ENCODE measurements around the gene MYL11. TPM values are rescaled to one million over a fixed set of nuclear protein-coding genes. Genes with fewer than 3 reads are reported as not detected.
"Not testable (repeated sequence)": the region's sequence is repeated elsewhere in the genome, so short reads cannot be mapped to it uniquely, and the experiment has no call there.

Gene MYL11, protein sequence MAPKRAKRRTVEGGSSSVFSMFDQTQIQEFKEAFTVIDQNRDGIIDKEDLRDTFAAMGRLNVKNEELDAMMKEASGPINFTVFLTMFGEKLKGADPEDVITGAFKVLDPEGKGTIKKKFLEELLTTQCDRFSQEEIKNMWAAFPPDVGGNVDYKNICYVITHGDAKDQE
- 1 to 10 TPM in 1 of 3 donors, under 1 TPM in 1, not detected in 1; 0.98 to 1.3 TPM for polyA plus RNA-seq

DNA sequence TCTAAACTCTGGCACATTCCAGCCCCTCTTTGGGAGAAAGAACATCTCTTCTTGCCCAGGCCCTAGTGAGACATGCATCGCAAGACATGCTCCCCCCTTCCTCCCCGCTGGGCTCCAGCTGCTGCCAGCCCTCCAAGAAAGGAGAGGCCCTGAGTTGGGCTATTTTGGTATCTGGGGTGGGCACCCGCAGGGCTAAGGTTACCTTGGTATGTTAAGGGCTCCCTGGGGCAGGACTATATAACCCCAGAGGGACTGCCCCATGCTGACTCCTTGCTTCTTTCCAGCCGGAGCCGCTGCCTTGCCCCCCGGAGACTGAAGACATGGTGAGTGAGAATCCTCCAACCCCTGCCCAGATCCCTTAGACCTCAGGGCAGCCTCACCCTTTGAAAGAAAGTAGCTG is at the start of gene MYL11:
Gene MYL11, plus strand, starts transcription at position 265 of the 400 bp plus-strand sequence. Its CDS starts 56 bp downstream, at position 321.
- WGBS, 3 donors = 91 to 93% (median 91%) methylated on average over 6 of the region's 6 CpGs
- no peak within 1 kb of the TSS for H3K27ac ChIP-seq (ENCODE audit: low read depth, low read length)

DNA sequence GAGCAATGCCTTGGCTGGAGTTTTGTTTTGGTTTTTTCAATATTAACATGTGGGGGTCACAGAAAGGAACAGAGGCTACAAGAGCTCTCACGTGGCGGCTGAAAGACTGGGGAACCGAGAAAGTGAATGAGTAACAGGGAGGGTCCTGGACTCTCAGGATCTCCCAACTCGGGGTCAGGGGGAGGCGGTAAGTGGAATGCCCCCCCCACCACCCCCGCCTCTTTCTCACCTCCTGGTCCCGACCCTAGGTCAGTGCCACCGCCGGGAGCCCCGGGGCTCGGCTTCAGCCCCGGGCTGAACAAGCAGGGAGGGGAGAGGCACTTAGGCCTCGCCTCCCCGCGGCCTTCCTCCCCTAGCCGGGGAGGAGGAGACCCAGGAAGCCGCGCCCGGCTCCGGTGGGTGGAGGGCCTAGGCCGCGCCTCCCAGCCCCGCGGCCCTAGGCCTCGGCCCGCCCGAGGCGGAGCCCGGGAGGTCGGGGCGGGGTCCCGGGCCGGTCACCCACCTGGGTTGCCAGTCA is 40.1 kb upstream of the MYL11 start:
- 0% methylated on average over 9 to 22 of the region's 33 CpGs for WGBS, 3 donors
- not testable (repeated sequence) for H3K27ac ChIP-seq (ENCODE audit: low read depth, low read length)

DNA sequence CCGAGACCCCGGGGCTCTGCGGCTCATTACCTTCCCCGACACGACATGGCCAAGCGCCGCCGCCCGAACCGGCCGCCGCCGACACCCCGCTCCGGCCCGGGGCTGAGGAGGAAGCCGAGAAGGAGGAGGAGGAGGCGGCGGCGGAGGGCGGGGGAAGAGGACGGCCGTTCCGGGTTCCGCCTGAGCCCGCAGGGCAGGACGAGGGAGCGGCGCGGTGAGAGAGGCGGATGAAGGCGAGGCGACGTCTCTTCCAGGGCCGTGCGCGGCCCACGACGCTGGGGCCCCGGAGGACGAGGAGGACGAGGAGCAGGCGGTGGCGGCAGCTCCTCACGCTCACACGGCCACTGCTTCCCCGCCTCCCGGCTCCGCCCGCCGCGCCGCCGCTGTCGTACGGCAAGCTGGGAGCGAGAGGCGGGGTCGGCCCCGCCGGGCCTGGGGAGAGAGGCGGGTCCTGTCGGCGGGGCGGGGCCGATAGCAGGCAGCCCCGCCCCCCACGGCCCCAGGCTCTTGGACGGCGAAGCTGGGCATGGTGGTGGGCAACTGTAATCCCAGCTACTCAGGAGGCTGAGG is 39.5 kb upstream of the MYL11 start:
- 0% methylated on average over 36 to 68 of the region's 70 CpGs for WGBS, 3 donors
- H3K27ac ChIP-seq (ENCODE audit: low read depth, low read length) = peak overlapping the region; percentile 81

GRCh38 chr16:30335598-30336474 is 38.8 kb upstream of the MYL11 start:
- WGBS, 3 donors = 43 to 49% (median 47%) methylated on average over 17 of the region's 17 CpGs
- H3K27ac ChIP-seq (ENCODE audit: low read depth, low read length) = no peak overlapping the region

DNA sequence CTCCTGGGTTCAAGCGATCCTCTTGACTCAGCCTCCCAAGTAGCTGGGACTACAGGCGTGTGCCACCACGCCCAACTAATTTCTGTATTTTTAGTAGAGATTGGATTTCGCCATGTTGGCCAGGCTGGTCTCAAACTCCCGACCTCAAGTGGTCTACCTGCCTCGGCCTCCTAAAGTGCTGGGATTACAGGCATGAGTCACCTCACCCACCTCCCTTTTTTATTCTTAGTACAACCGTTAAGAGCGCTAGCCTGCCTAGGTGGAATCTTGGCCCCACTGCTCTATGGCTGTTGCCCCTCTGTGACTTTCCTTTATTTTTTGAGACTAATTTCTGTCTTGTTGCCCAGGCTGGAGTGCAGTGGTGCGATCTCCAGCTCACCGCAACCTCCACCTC is 36.6 kb upstream of the MYL11 start:
- WGBS, 3 donors = 92 to 96% (median 95%) methylated on average over 9 to 10 of the region's 10 CpGs
- H3K27ac ChIP-seq (ENCODE audit: low read depth, low read length) = not testable (repeated sequence)

DNA sequence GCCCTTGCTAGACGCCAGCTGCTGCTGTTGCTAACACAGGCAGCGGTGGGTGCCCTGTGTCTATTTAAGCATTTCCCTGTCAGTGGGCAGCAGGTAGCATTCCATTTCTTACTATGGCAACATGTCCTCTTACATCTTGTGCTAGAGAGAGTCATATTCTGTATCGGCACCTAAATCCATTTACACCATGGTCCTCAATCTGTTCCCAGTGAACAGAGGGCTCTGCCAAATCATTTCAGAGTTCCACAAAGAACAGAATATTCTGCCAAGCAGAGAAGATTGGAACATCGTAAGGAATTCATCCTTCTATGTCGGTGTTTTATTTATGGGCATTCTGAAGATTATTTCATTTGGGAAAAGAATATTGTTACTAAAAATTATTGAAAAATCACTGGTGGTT is 35.9 kb upstream of the MYL11 start:
- H3K27ac ChIP-seq (ENCODE audit: low read depth, low read length) = not testable (repeated sequence)
- 77 to 84% (median 84%) methylated on average over 3 to 5 of the region's 5 CpGs for WGBS, 3 donors

DNA sequence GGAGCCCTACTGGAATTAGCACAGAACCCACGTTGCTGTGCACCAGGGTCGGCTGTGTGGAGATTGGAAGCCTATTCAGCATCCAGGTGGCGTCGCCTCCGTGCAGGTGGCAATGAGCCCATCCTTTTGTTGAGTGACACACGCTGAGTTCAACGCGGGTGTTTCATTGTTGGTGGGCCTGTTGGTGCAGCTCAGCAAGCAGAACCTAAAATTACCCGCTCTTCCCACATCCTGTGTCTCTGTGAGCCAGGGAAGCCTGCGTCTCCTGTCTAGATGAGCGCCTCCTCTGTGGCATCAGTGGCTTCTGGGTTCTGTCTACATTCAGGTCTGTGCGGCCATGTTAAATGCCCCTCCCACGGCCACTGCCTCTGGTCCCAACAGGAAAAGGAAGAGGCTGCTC is 34.0 kb upstream of the MYL11 start:
- H3K27ac ChIP-seq (ENCODE audit: low read depth, low read length) = no peak overlapping the region
- WGBS, 3 donors = 84 to 92% (median 89%) methylated on average over 13 of the region's 13 CpGs

DNA sequence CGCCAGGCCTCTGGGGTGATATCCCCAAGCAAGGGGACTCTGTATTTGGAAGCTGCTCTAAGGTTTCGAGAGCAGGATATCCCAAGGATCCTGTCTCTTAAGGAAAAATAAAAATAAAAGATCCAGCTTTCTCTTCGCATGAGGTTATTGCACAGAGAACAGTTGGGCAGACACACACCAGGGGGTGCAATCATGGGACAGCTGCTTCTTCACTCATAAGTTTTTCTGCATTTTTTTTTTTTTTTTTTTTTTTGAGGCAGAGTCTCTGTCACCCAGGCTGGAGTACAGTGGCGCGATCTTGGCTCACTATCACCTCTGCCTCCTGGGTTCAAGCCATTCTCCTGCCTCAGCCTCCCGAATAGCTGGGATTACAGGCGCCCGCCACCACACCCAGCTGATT is 32.6 kb upstream of the MYL11 start:
- WGBS, 3 donors = 91 to 95% (median 93%) methylated on average over 8 of the region's 8 CpGs
- not testable (repeated sequence) for H3K27ac ChIP-seq (ENCODE audit: low read depth, low read length)

DNA sequence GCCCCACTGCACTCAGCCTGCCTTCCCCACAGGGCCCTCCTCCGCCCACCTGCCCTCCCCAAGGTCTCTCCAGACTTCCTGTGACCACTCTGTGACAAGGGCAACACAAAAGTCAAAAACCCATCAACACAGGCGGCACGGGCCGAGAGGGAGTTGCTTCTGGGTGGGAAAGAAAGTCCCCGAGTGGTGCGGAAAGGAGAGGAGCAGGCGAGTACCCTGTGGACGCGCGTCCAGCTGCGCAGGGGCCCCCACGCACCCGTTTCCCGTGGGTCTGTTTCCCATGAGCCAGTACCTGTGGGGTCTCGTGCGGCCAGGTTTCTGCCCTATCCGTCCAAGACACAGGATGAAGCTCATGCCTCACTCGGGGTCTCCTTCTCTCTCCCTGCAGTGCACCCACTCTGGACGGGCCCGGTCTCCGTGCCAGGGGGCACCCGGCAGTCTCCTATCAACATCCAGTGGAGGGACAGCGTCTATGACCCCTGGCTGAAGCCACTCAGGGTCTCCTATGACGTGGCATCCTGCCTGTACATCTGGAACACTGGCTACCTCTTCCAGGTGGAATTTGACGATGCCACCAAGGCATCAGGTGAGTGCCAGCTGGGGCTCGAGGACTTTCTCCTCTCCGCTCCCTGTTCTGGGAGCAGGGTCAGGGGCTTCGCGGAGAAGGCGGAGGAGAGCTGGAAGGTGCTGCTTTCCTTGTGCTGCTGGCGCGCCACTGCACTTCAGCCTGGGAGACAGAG is 31.7 kb upstream of the MYL11 start:
- WGBS, 3 donors = 90 to 93% (median 92%) methylated on average over 32 of the region's 32 CpGs
- H3K27ac ChIP-seq (ENCODE audit: low read depth, low read length) = no peak overlapping the region

- H3K27ac ChIP-seq (ENCODE audit: low read depth, low read length) = not testable (repeated sequence)
- 92 to 94% (median 94%) methylated on average over 9 to 11 of the region's 11 CpGs for WGBS, 3 donors
Observed at GRCh38 chr16:30343491-30343820, 31.1 kb upstream of the MYL11 start.

DNA sequence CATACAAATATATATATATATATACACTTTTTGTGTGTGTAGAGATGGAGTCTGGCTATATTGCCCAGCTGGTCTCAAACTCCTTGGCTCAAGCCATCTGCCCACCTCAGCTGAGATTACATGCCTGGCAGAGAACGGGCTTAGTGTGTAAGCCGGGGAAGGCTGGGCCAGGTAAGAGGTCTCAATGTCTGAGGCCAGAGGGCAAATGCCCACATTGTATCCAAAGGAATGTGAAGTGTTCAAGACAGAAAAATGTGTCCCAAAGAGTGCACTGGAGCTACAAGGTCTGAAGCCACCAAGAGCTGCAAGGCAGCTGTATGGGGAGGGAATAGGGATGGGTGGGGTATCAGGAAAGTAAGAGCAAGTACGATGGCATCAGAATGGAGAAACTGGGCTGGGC is 28.3 kb upstream of the MYL11 start:
- H3K27ac ChIP-seq (ENCODE audit: low read depth, low read length) = no peak overlapping the region
- WGBS, 3 donors = 94 to 97% (median 95%) methylated on average over 3 of the region's 3 CpGs

DNA sequence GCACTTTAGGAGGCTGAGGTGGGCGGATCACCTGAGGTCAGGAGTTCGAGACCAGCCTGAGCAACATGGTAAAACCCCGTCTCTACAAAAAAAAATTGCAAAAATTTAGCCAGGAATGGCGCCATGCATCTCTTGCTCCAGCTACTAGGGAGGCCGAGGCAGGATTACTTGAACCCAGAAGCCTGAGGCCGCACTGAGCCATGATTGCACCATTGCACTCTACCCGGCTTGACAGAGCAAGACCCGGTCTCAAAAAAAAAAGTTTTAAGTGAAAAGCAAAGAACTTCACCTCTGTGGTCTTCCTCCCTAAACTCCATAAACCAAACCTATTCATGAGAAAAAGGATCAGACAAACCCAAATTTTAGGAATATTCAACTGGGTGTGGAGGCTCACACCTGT is 26.5 kb upstream of the MYL11 start:
- H3K27ac ChIP-seq (ENCODE audit: low read depth, low read length) = no peak overlapping the region
- WGBS, 3 donors = 89 to 93% (median 92%) methylated on average over 8 of the region's 8 CpGs

DNA sequence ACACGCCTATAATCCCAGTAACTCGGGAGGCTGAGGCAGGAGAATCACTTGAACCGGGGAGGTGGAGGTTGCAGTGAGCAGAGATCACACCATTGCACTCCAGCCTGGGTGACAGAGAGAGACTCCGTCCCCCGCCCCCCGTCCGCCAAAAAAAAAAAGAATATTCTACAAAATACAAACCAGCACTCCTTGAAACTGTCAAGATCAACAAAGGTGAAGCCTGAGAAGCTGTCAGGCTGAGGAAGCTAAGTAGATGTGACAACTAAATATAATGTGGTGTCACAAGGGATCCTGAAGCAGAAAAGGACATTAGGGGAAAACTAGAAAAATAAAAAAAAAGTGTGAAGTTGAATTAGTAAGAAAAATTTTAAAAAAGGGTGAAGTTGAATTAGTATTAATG is 25.7 kb upstream of the MYL11 start:
- WGBS, 3 donors = 88 to 95% (median 94%) methylated on average over 7 of the region's 7 CpGs
- H3K27ac ChIP-seq (ENCODE audit: low read depth, low read length) = no peak overlapping the region

GRCh38 chr16:30349675-30350074 is 24.9 kb upstream of the MYL11 start:
- no peak overlapping the region for H3K27ac ChIP-seq (ENCODE audit: low read depth, low read length)
- 67 to 94% (median 81%) methylated on average over 3 of the region's 3 CpGs for WGBS, 3 donors

DNA sequence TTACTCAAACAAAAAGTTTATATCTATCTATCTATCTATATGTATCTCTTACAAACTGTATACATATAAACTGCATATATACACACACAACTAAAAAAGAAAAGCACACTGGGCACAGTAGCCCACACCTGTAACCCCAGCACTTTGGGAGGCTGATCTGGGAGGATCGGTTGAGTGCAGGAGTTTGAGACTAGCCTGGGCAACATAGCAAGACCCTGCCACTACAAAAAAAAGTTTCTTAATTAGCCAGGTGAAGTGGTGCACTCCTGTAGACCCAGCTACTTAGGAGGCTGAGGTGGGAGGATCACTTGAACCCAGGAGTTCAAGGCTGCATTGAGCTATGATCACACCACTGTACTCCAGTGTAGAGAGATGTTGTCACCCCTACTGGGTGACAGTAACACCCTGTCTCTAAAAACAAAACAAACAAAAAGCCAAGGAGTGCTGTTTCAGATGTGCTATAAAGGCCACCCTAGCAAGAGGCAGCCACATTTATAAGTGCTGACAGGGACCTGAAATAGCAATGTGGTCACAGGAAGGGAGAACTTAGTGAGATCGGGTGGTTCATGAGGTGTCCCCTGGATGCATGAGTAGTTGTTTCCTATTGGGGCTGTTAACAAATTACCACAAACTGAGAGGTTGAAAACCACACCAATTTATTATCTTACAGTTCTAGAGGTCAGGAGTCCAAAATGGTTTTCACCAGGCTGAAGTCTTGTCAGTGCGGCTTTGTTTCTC is 24.3 kb upstream of the MYL11 start:
- WGBS, 3 donors = 71 to 86% (median 82%) methylated on average over 3 of the region's 3 CpGs
- H3K27ac ChIP-seq (ENCODE audit: low read depth, low read length) = no peak overlapping the region

- no peak overlapping the region for H3K27ac ChIP-seq (ENCODE audit: low read depth, low read length)
- 88 to 93% (median 92%) methylated on average over 15 of the region's 15 CpGs for WGBS, 3 donors
Observed at GRCh38 chr16:30351001-30351441, 23.6 kb upstream of the MYL11 start.

- no peak overlapping the region for H3K27ac ChIP-seq (ENCODE audit: low read depth, low read length)
- 52 to 73% (median 67%) methylated on average over 11 of the region's 11 CpGs for WGBS, 3 donors
Observed at GRCh38 chr16:30351586-30352419, 22.8 kb upstream of the MYL11 start.
